Right ventricle myocardium superior (tissue), 1 donor: Measurements from ENCODE around the gene ITPK1. TPM values are rescaled to one million over a fixed set of nuclear protein-coding genes. Genes with fewer than 3 reads are reported as not detected.

Experiments
- ATAC-seq: fragments of 200-7000 bp; cut with Tn5 transposase; one replicate; pipeline ENCODE4 v1.9.1; 2020; ENCODE audit warnings: mild to moderate bottlenecking; ENCODE audit not compliant: poor library complexity
- DNase-seq: peaks from one replicate; pipeline ENCODE4 v3.0.0-alpha.2; 2020
- intact Hi-C: fragments of 100-400 bp; cut with DNase I; formaldehyde crosslinking; loops from one replicate; pipeline ENCODE4 v1.11.2; 2022
- total RNA-seq: library from RNA; stranded (reverse); fragmentation: NEBNext Ultra II Directional; extraction: Animal tissue kit (Norgen Biotek cat#: 25700); gene quantifications from one replicate; pipeline ENCODE4 v1.2.1, GENCODE V29; 2021
- donor health status: DM: no; HTN: yes; CAD: no; lungs with severe emphysema.

ITPK1 gene
- total RNA-seq, 1 donor from 2014 or later = 115 TPM

- ATAC-seq (peak; percentile 69), DNase-seq (no peak)
- intact Hi-C loops = no loop called here
Observed at GRCh38 chr14:93027810-93028723, 87.7 kb downstream of the ITPK1 start.

- DNase-seq (no peak), ATAC-seq (no peak)
- intact Hi-C loops = no loop called here
Observed at GRCh38 chr14:93026339-93026738, 89.4 kb downstream of the ITPK1 start.

- ATAC-seq (no peak), DNase-seq (no peak)
- intact Hi-C loops = no loop called here
Observed at GRCh38 chr14:93025055-93025454, 90.7 kb downstream of the ITPK1 start.

- no peak for ATAC-seq
- DNase-seq = no peak
Observed at GRCh38 chr14:93024493-93024892, 91.2 kb downstream of the ITPK1 start.

GRCh38 chr14:93023802-93024434 lies 91.8 kb downstream of the ITPK1 start:
- intact Hi-C loops = no loop called here
- DNase-seq = no peak
- ATAC-seq = no peak

More at GRCh38 chr14:93024493-93024892, 91.2 kb downstream of the ITPK1 start:
- intact Hi-C loops = no loop called here

- ATAC-seq (no peak), DNase-seq (peak; percentile 27)
- intact Hi-C loops = no loop called here
Observed at GRCh38 chr14:93023039-93023438, 92.7 kb downstream of the ITPK1 start.

GRCh38 chr14:93019970-93020369 lies 95.8 kb downstream of the ITPK1 start:
- intact Hi-C loops = no loop called here
- DNase-seq (no peak), ATAC-seq (no peak)

- intact Hi-C loops = no loop called here
- ATAC-seq (no peak), DNase-seq (no peak)
Observed at GRCh38 chr14:93019367-93019843, 96.3 kb downstream of the ITPK1 start.

- intact Hi-C loops = no loop called here
- ATAC-seq (no peak), DNase-seq (no peak)
Observed at GRCh38 chr14:93018366-93018765, 97.4 kb downstream of the ITPK1 start.

- ATAC-seq = peak; percentile 16
- DNase-seq = no peak
Observed at GRCh38 chr14:93017898-93018297, 97.8 kb downstream of the ITPK1 start.

GRCh38 chr14:93017301-93017797 lies 98.4 kb downstream of the ITPK1 start:
- ATAC-seq (peak; percentile 70), DNase-seq (peak; percentile 80)
- intact Hi-C loops = no loop called here

More at GRCh38 chr14:93017898-93018297, 97.8 kb downstream of the ITPK1 start:
- intact Hi-C loops = no loop called here

- ATAC-seq = no peak
- intact Hi-C loops = no loop called here
- no peak for DNase-seq
Observed at GRCh38 chr14:93016275-93016845, 99.4 kb downstream of the ITPK1 start.

- DNase-seq (no peak), ATAC-seq (no peak)
- intact Hi-C loops = no loop called here
Observed at GRCh38 chr14:93015505-93015904, 100.2 kb downstream of the ITPK1 start.

- no peak for ATAC-seq
- intact Hi-C loops = no loop called here
Observed at GRCh38 chr14:93015064-93015463, 100.7 kb downstream of the ITPK1 start.

GRCh38 chr14:93014058-93015023 lies 101.4 kb downstream of the ITPK1 start:
- ATAC-seq (no peak), DNase-seq (peak; percentile 35)
- intact Hi-C loops = no loop called here

More at GRCh38 chr14:93015064-93015463, 100.7 kb downstream of the ITPK1 start:
- DNase-seq = no peak

- ATAC-seq (no peak), DNase-seq (no peak)
- intact Hi-C loops = no loop called here
Observed at GRCh38 chr14:93012951-93013719, 102.6 kb downstream of the ITPK1 start.

GRCh38 chr14:93012506-93012905 lies 103.2 kb downstream of the ITPK1 start:
- no peak for DNase-seq
- intact Hi-C loops = no loop called here

More at GRCh38 chr14:93012506-93012905, 103.2 kb downstream of the ITPK1 start:
- ATAC-seq = no peak
